Fibroblast of lung (primary cell): Measurements from ENCODE around the gene HIVEP1. TPM values are rescaled to one million over a fixed set of nuclear protein-coding genes. Genes with fewer than 3 reads are reported as not detected.

Source experiments
- DNase-seq, 2 donors: peaks; one replicate each; pipeline versions ENCODE4 v3.0.0 to v3.0.0-alpha.2; 2010; ENCODE audit warnings: low read depth in 2 of 2
- H2AFZ ChIP-seq: 2 replicates; pipeline ENCODE4 v1.5.1; 2012; ENCODE audit warnings: low read length, control low read depth, inconsistent platforms
- H3K27ac ChIP-seq: 2 replicates; pipeline ENCODE4 v1.5.1; 2011; ENCODE audit warnings: low read length, control low read depth; ENCODE audit not compliant: insufficient read depth
- H3K27me3 ChIP-seq: 2 replicates; pipeline ENCODE4 v1.5.1; 2011; ENCODE audit warnings: mild to moderate bottlenecking, low read length; ENCODE audit not compliant: control insufficient read depth, insufficient read depth
- H3K36me3 ChIP-seq: 2 replicates; pipeline ENCODE4 v1.5.1; 2011; ENCODE audit warnings: low read length; ENCODE audit not compliant: control insufficient read depth, insufficient read depth
- H3K4me1 ChIP-seq: 2 replicates; pipeline ENCODE4 v1.5.1; 2011; ENCODE audit warnings: low read length; ENCODE audit not compliant: control insufficient read depth, insufficient read depth; ENCODE audit errors: extremely low read depth
- H3K4me2 ChIP-seq: 2 replicates; pipeline ENCODE4 v1.5.1; 2011; ENCODE audit warnings: low read length, control low read depth; ENCODE audit not compliant: insufficient read depth; ENCODE audit errors: extremely low read depth
- H3K4me3 ChIP-seq, 4 experiments: fragments of 200-600 bp in 1 of 4; sonication (generic) in 1 of 4; replicated peaks in 1 of 4; 2 replicates each; pipeline ENCODE4 v1.5.1; 2011 to 2016; ENCODE audit warnings: low read length in 4 of 4, low read depth in 3 of 4, mild to moderate bottlenecking in 3 of 4, control low read depth in 2 of 4, inconsistent platforms in 1 of 4, mixed read lengths in 1 of 4; ENCODE audit not compliant: insufficient read depth in 1 of 4; ENCODE audit errors: control extremely low read depth in 1 of 4
- H3K79me2 ChIP-seq: 2 replicates; pipeline ENCODE4 v1.5.1; 2012; ENCODE audit warnings: mild to moderate bottlenecking, low read length, inconsistent platforms; ENCODE audit not compliant: control insufficient read depth, insufficient read depth
- H3K9ac ChIP-seq: 2 replicates; pipeline ENCODE4 v1.5.1; 2011; ENCODE audit warnings: mild to moderate bottlenecking, low read length, control low read depth; ENCODE audit not compliant: insufficient read depth
- H3K9me3 ChIP-seq: 2 replicates; pipeline ENCODE4 v1.5.1; 2012; ENCODE audit warnings: low read depth, low read length; ENCODE audit not compliant: control insufficient read depth, insufficient read depth
- H4K20me1 ChIP-seq: 2 replicates; pipeline ENCODE4 v1.5.1; 2011; ENCODE audit warnings: low read length; ENCODE audit not compliant: control insufficient read depth, insufficient read depth; ENCODE audit errors: extremely low read depth
- EZH2 ChIP-seq: IDR thresholded peaks from 2 replicates; pipeline ENCODE4 v1.5.1; 2012; ENCODE audit warnings: low read length, control low read depth, mild to moderate bottlenecking; ENCODE audit errors: missing control alignments
- polyA plus RNA-seq, 2 donors: library from polyadenylated mRNA; depleted of rRNA in 1 of 2; stranded (reverse) in 1 of 2; unstranded in 1 of 2; fragments of >200 nt; gene quantifications; 2 replicates each; pipeline ENCODE4 v1.2.1, GENCODE V29; 2011 to 2012; ENCODE audit warnings: missing spikeins in 1 of 2
- total RNA-seq: library from RNA; depleted of rRNA; stranded (reverse); fragments of >200 nt; gene quantifications from 2 replicates; pipeline ENCODE4 v1.2.1, GENCODE V29; 2014
- TF ChIP-seq, protein P1 (sequence below), 2 donors: IDR thresholded peaks in 1 of 2; conservative IDR thresholded peaks in 1 of 2; 1 replicate in 1 of 2; 2 replicates in 1 of 2; pipeline ENCODE4 v1.5.1; 2011 to 2012; ENCODE audit warnings: low read length in 2 of 2, control low read depth in 1 of 2, inconsistent platforms in 1 of 2, low read depth in 1 of 2, mild to moderate bottlenecking in 1 of 2

HIVEP1 gene
- total and polyA plus RNA-seq, 2 donors (not counting 1 experiment from before 2014, with no cell fraction given): 9.9 to 14.6 TPM

- Histone ChIP-seq H3K79me2 (no peaks in the 10 kb centered on the region), H3K9ac (no peak overlapping the region), H3K4me1 (peaks cover 16% of the 10 kb centered on the region), H3K9me3 (no peaks in the 10 kb centered on the region), H2AFZ (no peak overlapping the region), H3K27ac (peak overlapping the region; percentile 0), H3K36me3 (no peaks in the 10 kb centered on the region), H4K20me1 (no peaks in the 10 kb centered on the region), H3K4me3 (no peak overlapping the region), H3K4me2 (no peak overlapping the region), H3K27me3 (no peaks in the 10 kb centered on the region)
- peak; percentile 21 to 40 for DNase-seq
- no peak for TF ChIP-seq EZH2
- TF ChIP-seq, protein P1, sequence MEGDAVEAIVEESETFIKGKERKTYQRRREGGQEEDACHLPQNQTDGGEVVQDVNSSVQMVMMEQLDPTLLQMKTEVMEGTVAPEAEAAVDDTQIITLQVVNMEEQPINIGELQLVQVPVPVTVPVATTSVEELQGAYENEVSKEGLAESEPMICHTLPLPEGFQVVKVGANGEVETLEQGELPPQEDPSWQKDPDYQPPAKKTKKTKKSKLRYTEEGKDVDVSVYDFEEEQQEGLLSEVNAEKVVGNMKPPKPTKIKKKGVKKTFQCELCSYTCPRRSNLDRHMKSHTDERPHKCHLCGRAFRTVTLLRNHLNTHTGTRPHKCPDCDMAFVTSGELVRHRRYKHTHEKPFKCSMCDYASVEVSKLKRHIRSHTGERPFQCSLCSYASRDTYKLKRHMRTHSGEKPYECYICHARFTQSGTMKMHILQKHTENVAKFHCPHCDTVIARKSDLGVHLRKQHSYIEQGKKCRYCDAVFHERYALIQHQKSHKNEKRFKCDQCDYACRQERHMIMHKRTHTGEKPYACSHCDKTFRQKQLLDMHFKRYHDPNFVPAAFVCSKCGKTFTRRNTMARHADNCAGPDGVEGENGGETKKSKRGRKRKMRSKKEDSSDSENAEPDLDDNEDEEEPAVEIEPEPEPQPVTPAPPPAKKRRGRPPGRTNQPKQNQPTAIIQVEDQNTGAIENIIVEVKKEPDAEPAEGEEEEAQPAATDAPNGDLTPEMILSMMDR (conservative IDR thresholded peaks at IDR 0.05 in 1 of 2, IDR thresholded peaks at IDR 0.05 in 1 of 2; ENCODE audit: low read depth in 1 of 2, low read length in 2 of 2): peak; percentile 17 to 30
Measured at GRCh38 chr6:12147557-12148316, 135.6 kb downstream of the HIVEP1 start.

GRCh38 chr6:12148317-12148801 is 136.2 kb downstream of the HIVEP1 start:
- Histone ChIP-seq H3K4me3 (no peak overlapping the region), H4K20me1 (no peaks in the 10 kb centered on the region), H3K4me1 (peaks cover 16% of the 10 kb centered on the region), H3K27ac (peak overlapping the region; percentile 0), H3K9ac (no peak overlapping the region), H3K27me3 (no peaks in the 10 kb centered on the region), H3K36me3 (no peaks in the 10 kb centered on the region), H3K79me2 (no peaks in the 10 kb centered on the region), H3K4me2 (no peak overlapping the region), H3K9me3 (no peaks in the 10 kb centered on the region), H2AFZ (no peak overlapping the region)
- peak; percentile 20 to 92 for DNase-seq
- TF ChIP-seq EZH2: no peak
- TF ChIP-seq, protein P1 (conservative IDR thresholded peaks at IDR 0.05 in 1 of 2, IDR thresholded peaks at IDR 0.05 in 1 of 2; ENCODE audit: low read depth in 1 of 2, low read length in 2 of 2): no peak

GRCh38 chr6:12148841-12149240 is 136.7 kb downstream of the HIVEP1 start:
- DNase-seq: peak in 1 of 2 donors; percentile 47

More at GRCh38 chr6:12148841-12149240, 136.7 kb downstream of the HIVEP1 start:
- Histone ChIP-seq H2AFZ (no peak overlapping the region), H3K27ac (peak overlapping the region; percentile 8), H3K4me2 (peak overlapping the region; percentile 13), H3K36me3 (no peaks in the 10 kb centered on the region), H3K79me2 (no peaks in the 10 kb centered on the region), H3K27me3 (no peaks in the 10 kb centered on the region), H3K9ac (no peak overlapping the region), H3K9me3 (no peaks in the 10 kb centered on the region), H3K4me1 (peaks cover 16% of the 10 kb centered on the region), H4K20me1 (no peaks in the 10 kb centered on the region), H3K4me3 (no peak overlapping the region)
- TF ChIP-seq, protein P1 (conservative IDR thresholded peaks at IDR 0.05 in 1 of 2, IDR thresholded peaks at IDR 0.05 in 1 of 2; ENCODE audit: low read depth in 1 of 2, low read length in 2 of 2): no peak
- TF ChIP-seq EZH2: no peak
